A673 (cell line): Measurements from ENCODE around the gene BTBD9. TPM values are rescaled to one million over a fixed set of nuclear protein-coding genes. Genes with fewer than 3 reads are reported as not detected.

Source experiments
- BruUV-seq: library from RNA; stranded (reverse); fragments of 400-500 nt; replicated peaks from 2 replicates; lab custom pipeline; 2021; lab: Mats Ljungman, UMichigan
- CTCF ChIA-PET: fragments of 300-600 bp; sonication (Branson Sonifier 250); formaldehyde crosslinking; loops from one replicate; lab custom pipeline; 2022; ENCODE audit warnings: antibody characterized with exemption; lab: Charles Lee
- POLR2A ChIA-PET: fragments of 300-600 bp; sonication (Branson Sonifier 250); formaldehyde crosslinking; loops from one replicate; lab custom pipeline; 2022; ENCODE audit warnings: antibody characterized with exemption; ENCODE audit not compliant: low non-redundant PET; lab: Charles Lee
- DNase-seq: peaks from one replicate; pipeline ENCODE4 v3.0.0-alpha.2; 2015; ENCODE audit warnings: low spot score
- H3K27ac ChIP-seq: fragments of 200-600 bp; sonication (generic); 2 replicates; pipeline ENCODE4 v1.5.1; 2016; ENCODE audit warnings: mixed run types, low read depth, mild to moderate bottlenecking, mixed read lengths, antibody characterized with exemption, low read length; ENCODE audit not compliant: poor library complexity, severe bottlenecking
- H3K27me3 ChIP-seq: fragments of 200-600 bp; sonication (generic); replicated peaks from 2 replicates; pipeline ENCODE4 v1.6.1; 2017; ENCODE audit warnings: mixed run types, low read depth, mild to moderate bottlenecking, mixed read lengths, antibody characterized with exemption, low read length; ENCODE audit not compliant: insufficient read depth, poor library complexity
- H3K36me3 ChIP-seq: fragments of 200-600 bp; sonication (generic); 2 replicates; pipeline ENCODE4 v1.6.1; 2016; ENCODE audit warnings: mixed run types, mild to moderate bottlenecking, mixed read lengths, antibody characterized with exemption, low read length; ENCODE audit not compliant: insufficient read depth, poor library complexity, severe bottlenecking
- H3K4me1 ChIP-seq: fragments of 200-600 bp; sonication (generic); 2 replicates; pipeline ENCODE4 v1.6.1; 2017; ENCODE audit warnings: mixed run types, mild to moderate bottlenecking, mixed read lengths, antibody characterized with exemption, low read length; ENCODE audit not compliant: insufficient read depth, poor library complexity, severe bottlenecking
- H3K4me3 ChIP-seq: fragments of 200-600 bp; sonication (generic); 2 replicates; pipeline ENCODE4 v1.5.1; 2016; ENCODE audit warnings: low read depth, mixed run types, mild to moderate bottlenecking, mixed read lengths, low read length; ENCODE audit not compliant: poor library complexity, severe bottlenecking
- H3K9me3 ChIP-seq: fragments of 200-600 bp; sonication (generic); 2 replicates; pipeline ENCODE4 v1.6.1; 2016; ENCODE audit warnings: mixed run types, low read depth, mild to moderate bottlenecking, mixed read lengths, antibody characterized with exemption, low read length; ENCODE audit not compliant: poor library complexity, severe bottlenecking
- CTCF ChIP-seq: fragments of 300-800, 200-600 bp; sonication (generic); conservative IDR thresholded peaks from 2 replicates; pipeline ENCODE4 v1.5.1; 2017; ENCODE audit warnings: low read depth, mild to moderate bottlenecking, antibody characterized with exemption, low read length, moderate library complexity, mixed read lengths
- EZH2 ChIP-seq: fragments of 200-600 bp; sonication (generic); IDR thresholded peaks from 2 replicates; pipeline ENCODE4 v1.6.1; 2017; ENCODE audit warnings: borderline replicate concordance, low read depth, mild to moderate bottlenecking, mixed read lengths, antibody characterized with exemption, low read length; ENCODE audit not compliant: poor library complexity, severe bottlenecking
- intact Hi-C: fragments of 100-400 bp; cut with micrococcal nuclease; formaldehyde crosslinking; loops from one replicate; pipeline ENCODE4 v1.10.0; 2022; ENCODE audit not compliant: unreplicated experiment
- total RNA-seq: library from RNA; stranded (reverse); gene quantifications from 2 replicates; pipeline ENCODE4 v1.2.3, GENCODE V29; 2021

Gene BTBD9
- total RNA-seq, 1 experiment from 2014 or later, result 8.0 TPM

- ChIA-PET CTCF (no interaction called here), POLR2A (no interaction called here)
- Histone ChIP-seq H3K9me3 (no peaks in the 10 kb centered on the region), H3K27ac (no peak overlapping the region), H3K4me1 (no peaks in the 10 kb centered on the region), H3K4me3 (no peak overlapping the region), H3K36me3 (no peaks in the 10 kb centered on the region), H3K27me3 (no peaks in the 10 kb centered on the region)
- TF ChIP-seq EZH2 (no peak), CTCF (no peak)
- DNase-seq, result no peak
- no TSS peak for BruUV-seq
- intact Hi-C loops, result no loop called here
These were observed 219.5 kb downstream of the BTBD9 start for GRCh38 chr6:38420207-38420606.

DNA sequence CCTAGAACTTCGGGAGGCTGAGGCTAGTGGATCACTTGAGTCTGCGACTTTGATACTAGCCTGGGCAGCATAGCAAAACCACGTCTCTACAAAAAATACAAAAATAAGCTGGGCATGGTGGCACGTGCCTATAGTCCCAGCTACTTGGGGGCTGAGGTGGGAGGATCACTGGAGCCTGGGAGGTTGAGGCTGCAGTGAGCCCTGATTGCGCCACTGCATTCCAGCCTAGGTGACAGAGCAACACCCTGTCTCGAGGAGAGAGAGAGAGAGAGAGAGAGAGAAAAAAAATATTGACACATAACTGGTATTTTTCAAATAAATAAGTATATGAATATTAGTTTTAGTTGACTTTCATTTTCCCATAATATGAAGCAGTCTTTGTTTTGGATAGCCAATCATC lies 222.2 kb downstream of the BTBD9 start:
- ChIA-PET POLR2A (no interaction called here), CTCF (no interaction called here)
- intact Hi-C loops, result no loop called here
- Histone ChIP-seq H3K36me3 (no peaks in the 10 kb centered on the region), H3K4me1 (no peaks in the 10 kb centered on the region), H3K27me3 (no peaks in the 10 kb centered on the region), H3K27ac (no peak overlapping the region), H3K4me3 (no peak overlapping the region), H3K9me3 (no peaks in the 10 kb centered on the region)
- BruUV-seq, result no TSS peak
- no peak for DNase-seq
- TF ChIP-seq EZH2 (no peak), CTCF (no peak)

DNA sequence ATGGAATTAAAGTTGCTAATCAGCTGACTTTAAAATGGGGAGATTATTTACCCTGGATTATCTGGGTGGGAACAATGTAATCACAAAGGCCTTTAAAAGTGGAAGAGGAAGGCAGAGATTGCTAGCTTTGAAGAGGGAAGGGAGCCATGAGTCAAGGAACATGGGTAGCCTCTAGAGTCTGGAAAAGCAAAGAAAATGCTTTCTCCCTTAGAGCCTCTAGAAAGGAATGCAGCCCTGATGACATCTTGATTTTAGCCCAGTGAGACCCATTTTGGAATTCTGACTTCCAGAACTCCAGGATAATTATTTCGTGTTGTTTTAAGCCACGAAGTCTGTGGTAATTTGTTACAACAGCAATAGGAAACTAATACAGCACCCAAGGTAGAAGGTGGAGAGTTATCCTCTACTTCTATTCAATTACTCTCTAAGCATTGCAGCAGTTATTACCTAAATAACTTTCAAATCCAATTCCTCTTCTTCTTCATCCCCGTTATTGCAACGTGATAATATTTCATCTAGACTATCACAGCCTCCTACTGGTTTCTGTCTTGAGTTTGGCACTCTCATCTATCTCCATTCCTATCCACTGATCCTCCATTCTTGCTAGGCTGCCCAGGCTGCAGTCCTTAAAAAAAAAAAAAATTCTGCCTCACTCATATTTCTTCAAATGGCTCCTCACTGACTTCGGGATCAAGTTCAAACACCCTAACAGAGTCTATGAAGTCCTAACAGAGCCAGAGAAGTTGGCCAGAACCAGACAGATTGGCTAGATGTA lies 224.3 kb downstream of the BTBD9 start:
- TF ChIP-seq EZH2 (no peak), CTCF (no peak)
- no peaks in the 10 kb centered on the region for H3K27me3 ChIP-seq
- BruUV-seq, result no TSS peak
- no peak for DNase-seq
- no peaks in the 10 kb centered on the region for H3K36me3 ChIP-seq
- no peak overlapping the region for H3K4me3 ChIP-seq
- intact Hi-C loops, result no loop called here
- ChIA-PET POLR2A (no interaction called here), CTCF (no interaction called here)
- no peaks in the 10 kb centered on the region for H3K4me1 ChIP-seq
- no peak overlapping the region for H3K27ac ChIP-seq
- no peaks in the 10 kb centered on the region for H3K9me3 ChIP-seq
